H1 (cell line): ENCODE results near the gene VSIG2. TPM values are rescaled to one million over a fixed set of nuclear protein-coding genes. Genes with fewer than 3 reads are reported as not detected.

ENCODE experiments used
- CTCF ChIA-PET: fragments of 300-600 bp; sonication (Branson Sonifier 250); formaldehyde crosslinking; loops from one replicate; lab custom pipeline; 2021; ENCODE audit not compliant: partially characterized antibody; lab: Charles Lee
- POLR2A ChIA-PET: fragments of 300-600 bp; sonication (Branson Sonifier 250); formaldehyde crosslinking; loops from one replicate; lab custom pipeline; 2021; ENCODE audit warnings: inconsistent platforms; ENCODE audit not compliant: partially characterized antibody; lab: Charles Lee
- DNase-seq, 2 experiments: peaks; one replicate each; pipeline versions ENCODE4 v3.0.0 to v3.0.0-alpha.2; 2010 to 2022; ENCODE audit warnings: low spot score in 2 of 2, low read depth in 1 of 2, mixed read lengths in 1 of 2
- FAIRE-seq: peaks from 2 replicates; lab custom pipeline; 2011; peaks lifted over from hg19 to GRCh38; lab: Jason Lieb, UNC
- H2AFZ ChIP-seq: 2 replicates; pipeline ENCODE4 v1.8.1; 2012; ENCODE audit warnings: low read length, inconsistent platforms
- H2AK5ac ChIP-seq: 2 replicates; pipeline ENCODE4 v1.6.1; 2013; ENCODE audit warnings: low read depth, low read length
- H2BK120ac ChIP-seq: replicated peaks from 2 replicates; pipeline ENCODE3; 2013; ENCODE audit warnings: low read depth, low read length, inconsistent platforms
- H2BK12ac ChIP-seq: 2 replicates; pipeline ENCODE4 v1.6.1; 2013; ENCODE audit warnings: low read depth, low read length
- H2BK15ac ChIP-seq: 2 replicates; pipeline ENCODE4 v1.6.1; 2013; ENCODE audit warnings: low read length
- H2BK20ac ChIP-seq: 2 replicates; pipeline ENCODE4 v1.6.1; 2013; ENCODE audit warnings: low read length
- H2BK5ac ChIP-seq: 2 replicates; pipeline ENCODE4 v1.6.1; 2013; ENCODE audit warnings: low read depth, low read length
- H3K14ac ChIP-seq: 2 replicates; pipeline ENCODE4 v1.6.1; 2013; ENCODE audit warnings: inconsistent platforms; ENCODE audit not compliant: insufficient read length
- H3K18ac ChIP-seq: 2 replicates; pipeline ENCODE4 v1.6.1; 2013; ENCODE audit warnings: low read length; ENCODE audit errors: extremely low read depth
- H3K23ac ChIP-seq: 2 replicates; pipeline ENCODE4 v1.6.1; 2013; ENCODE audit warnings: inconsistent platforms; ENCODE audit not compliant: insufficient read length
- H3K23me2 ChIP-seq: 2 replicates; pipeline ENCODE4 v1.6.1; 2013; ENCODE audit warnings: low read depth, low read length
- H3K27ac ChIP-seq: 2 replicates; pipeline ENCODE4 v1.6.1; 2011; ENCODE audit warnings: low read depth, low read length, inconsistent platforms
- H3K27me3 ChIP-seq, 4 experiments: replicated peaks in 1 of 4; 1 replicate in 1 of 4; 2 replicates in 3 of 4; pipeline versions ENCODE4 v1.6.1 to v1.8.1; 2011 to 2013; ENCODE audit warnings: low read length in 3 of 4, mild to moderate bottlenecking in 3 of 4, inconsistent platforms in 2 of 4, mixed read lengths in 2 of 4, moderate library complexity in 1 of 4; ENCODE audit not compliant: control insufficient read depth in 3 of 4, insufficient read depth in 3 of 4; ENCODE audit errors: extremely low read depth in 1 of 4
- H3K36me3 ChIP-seq, 4 experiments: 2 replicates each; pipeline versions ENCODE4 v1.6.1 to v1.8.1; 2011 to 2013; ENCODE audit warnings: mild to moderate bottlenecking in 4 of 4, low read length in 3 of 4, moderate library complexity in 2 of 4, control low read depth in 1 of 4, inconsistent platforms in 1 of 4; ENCODE audit not compliant: insufficient read depth in 4 of 4, control insufficient read depth in 2 of 4
- H3K4ac ChIP-seq: replicated peaks from 2 replicates; pipeline ENCODE3; 2013; ENCODE audit warnings: low read length, low read depth, mixed read lengths, inconsistent platforms; ENCODE audit not compliant: insufficient read length
- H3K4me1 ChIP-seq, 4 experiments: replicated peaks in 1 of 4; 1 replicate in 1 of 4; 2 replicates in 3 of 4; pipeline versions ENCODE4 v1.6.1 to v1.8.1; 2011 to 2013; ENCODE audit warnings: low read length in 3 of 4, inconsistent platforms in 2 of 4, mixed read lengths in 1 of 4; ENCODE audit not compliant: insufficient read depth in 4 of 4, control insufficient read depth in 3 of 4
- H3K4me2 ChIP-seq, 2 experiments: 2 replicates each; pipeline versions ENCODE4 v1.6.1 to v1.8.1; 2011 to 2013; ENCODE audit warnings: low read depth in 2 of 2, low read length in 2 of 2, control low read depth in 1 of 2, inconsistent platforms in 1 of 2, mild to moderate bottlenecking in 1 of 2; ENCODE audit not compliant: insufficient read depth in 1 of 2
- H3K4me3 ChIP-seq, 4 experiments: fragments of 200-600, 300-600 bp in 1 of 4; sonication (generic), shearing (Covaris generic), sonication (Bioruptor Twin) in 1 of 4; 2 replicates each; pipeline versions ENCODE4 v1.5.1 to v1.8.1; 2011 to 2016; ENCODE audit warnings: low read length in 4 of 4, low read depth in 3 of 4, control low read depth in 2 of 4, inconsistent platforms in 2 of 4, mild to moderate bottlenecking in 2 of 4, mixed read lengths in 1 of 4, moderate library complexity in 1 of 4; ENCODE audit not compliant: insufficient read depth in 2 of 4; ENCODE audit errors: extremely low read depth in 1 of 4
- H3K56ac ChIP-seq: replicated peaks from 2 replicates; pipeline ENCODE3; 2013; ENCODE audit warnings: low read depth, mild to moderate bottlenecking, mixed read lengths, low read length, inconsistent platforms; ENCODE audit not compliant: insufficient read length
- H3K79me1 ChIP-seq: 2 replicates; pipeline ENCODE4 v1.6.1; 2013; ENCODE audit warnings: low read depth, low read length, control low read depth
- H3K79me2 ChIP-seq, 2 experiments: 2 replicates each; pipeline versions ENCODE4 v1.6.1 to v1.8.1; 2012 to 2013; ENCODE audit warnings: low read length in 2 of 2, mild to moderate bottlenecking in 2 of 2, inconsistent platforms in 1 of 2; ENCODE audit not compliant: insufficient read depth in 2 of 2, control insufficient read depth in 1 of 2
- H3K9ac ChIP-seq, 4 experiments: replicated peaks in 1 of 4; 1 replicate in 1 of 4; 2 replicates in 3 of 4; pipeline versions ENCODE4 v1.6.1 to v1.8.1; 2011 to 2013; ENCODE audit warnings: low read depth in 3 of 4, low read length in 3 of 4, control low read depth in 2 of 4, mild to moderate bottlenecking in 2 of 4, moderate library complexity in 2 of 4, inconsistent platforms in 1 of 4; ENCODE audit errors: extremely low read depth in 1 of 4
- H3K9me3 ChIP-seq, 2 experiments: 2 replicates each; pipeline versions ENCODE4 v1.6.1 to v1.8.1; 2012 to 2013; ENCODE audit warnings: mild to moderate bottlenecking in 2 of 2, moderate library complexity in 2 of 2, control low read depth in 1 of 2, inconsistent platforms in 1 of 2, low read depth in 1 of 2, low read length in 1 of 2, mixed read lengths in 1 of 2; ENCODE audit not compliant: insufficient read depth in 2 of 2
- H4K20me1 ChIP-seq, 2 experiments: replicated peaks in 1 of 2; 2 replicates each; pipeline versions ENCODE3 to v1.8.1; 2011 to 2013; ENCODE audit warnings: inconsistent platforms in 2 of 2, low read length in 2 of 2, mild to moderate bottlenecking in 1 of 2; ENCODE audit not compliant: insufficient read depth in 2 of 2, control insufficient read depth in 1 of 2
- H4K5ac ChIP-seq: 2 replicates; pipeline ENCODE4 v1.6.1; 2013; ENCODE audit warnings: low read length, low read depth, mixed read lengths, inconsistent platforms; ENCODE audit not compliant: insufficient read length
- H4K8ac ChIP-seq: 2 replicates; pipeline ENCODE4 v1.8.0; 2013; ENCODE audit warnings: mild to moderate bottlenecking, moderate library complexity, low read length, inconsistent platforms; ENCODE audit not compliant: insufficient read depth; ENCODE audit errors: extremely low read depth
- H4K91ac ChIP-seq: replicated peaks from 2 replicates; pipeline ENCODE3; 2013; ENCODE audit warnings: low read length, mixed read lengths, inconsistent platforms; ENCODE audit not compliant: insufficient read length
- RAD21 ChIP-seq, 2 experiments: IDR thresholded peaks in 1 of 2; conservative IDR thresholded peaks in 1 of 2; 2 replicates each; pipeline ENCODE4 v1.6.1; 2011; ENCODE audit warnings: low read depth in 2 of 2, low read length in 2 of 2, improper control_type of control experiment in 1 of 2, inconsistent platforms in 1 of 2, mild to moderate bottlenecking in 1 of 2, moderate library complexity in 1 of 2
- YY1 ChIP-seq: IDR thresholded peaks from 2 replicates; pipeline ENCODE4 v1.6.1; 2011; ENCODE audit warnings: low read depth, mild to moderate bottlenecking, low read length
- WGBS, 2 experiments: shearing (Covaris generic) in 1 of 2; methylation state at CpG; one replicate each; pipeline versions ENCODE4 v1.1.6 to v1.1.7; 2013 to 2015; ENCODE audit warnings: low lambda C conversion rate in 2 of 2, mixed read lengths in 2 of 2, inconsistent platforms in 1 of 2, low coverage in 1 of 2, missing lambda C conversion rate in 1 of 2; ENCODE audit not compliant: insufficient replicate concordance in 2 of 2, insufficient coverage in 1 of 2, insufficient read length in 1 of 2; ENCODE audit errors: extremely low coverage in 1 of 2, missing lambda C conversion rate in 1 of 2; 5-methylcytosine and 5-hydroxymethylcytosine counted together
- polyA plus RNA-seq, 7 experiments: library from polyadenylated mRNA; depleted of rRNA in 3 of 7; stranded (reverse) in 5 of 7; unstranded in 2 of 7; fragments of >200 nt in 5 of 7; fragments of 200-250 nt in 2 of 7; gene quantifications; 1 replicate in 5 of 7; 2 replicates in 1 of 7; 4 replicates in 1 of 7; pipeline versions ENCODE4 v1.2.1 to v1.2.3, GENCODE V29; 2011 to 2013; ENCODE audit warnings: missing spikeins in 2 of 7, mixed read lengths in 2 of 7
- total RNA-seq: library from RNA; stranded (reverse); fragmentation: NEBNext Ultra II Directional; extraction: Animal tissue kit (Norgen Biotek cat#: 25700); gene quantifications from 2 replicates; pipeline ENCODE4 v1.2.1, GENCODE V29; 2021
- TF ChIP-seq, protein P1 (sequence below): IDR thresholded peaks from 2 replicates; pipeline ENCODE4 v1.6.1; 2012; ENCODE audit warnings: low read length, inconsistent platforms

The VSIG2 gene
- total and polyA plus RNA-seq, 2 of the 8 experiments (the other 6 are each of a cell fraction or from before 2014, with no cell fraction given): 0.18 TPM; not detected in 1

- Histone ChIP-seq H2BK15ac (no peak overlapping the region), H4K20me1 (no peaks in the 10 kb centered on the region), H3K9ac (no peak overlapping the region), H3K27ac (no peak overlapping the region), H3K56ac (no peak overlapping the region), H3K23me2 (no peaks in the 10 kb centered on the region), H4K5ac (no peak overlapping the region), H3K79me2 (no peaks in the 10 kb centered on the region), H4K8ac (no peak overlapping the region), H2BK5ac (no peak overlapping the region), H3K4me1 (peaks cover 0 to 4% (median 1%) of the 10 kb centered on the region in 4 experiments; a peak in 3 of 7 replicates), H3K79me1 (no peaks in the 10 kb centered on the region), H2BK20ac (no peak overlapping the region), H3K4ac (no peak overlapping the region), H2BK120ac (no peak overlapping the region), H4K91ac (no peak overlapping the region), H3K23ac (no peak overlapping the region), H3K36me3 (no peaks in the 10 kb centered on the region), H2AK5ac (no peak overlapping the region), H2BK12ac (no peak overlapping the region), H3K4me2 (no peak overlapping the region), H3K18ac (no peak overlapping the region), H3K27me3 (peaks cover 0 to 4% (median 0%) of the 10 kb centered on the region in 4 experiments; a peak in 1 of 7 replicates), H2AFZ (no peak overlapping the region), H3K14ac (no peak overlapping the region), H3K9me3 (no peaks in the 10 kb centered on the region), H3K4me3 (no peak overlapping the region)
- FAIRE-seq (no peak), DNase-seq (no peak)
- CTCF ChIA-PET: interaction anchor here (1.4 kb wide), 1 partner anchor 138 kb away, joined by 3 read pairs; no protein-coding TSS in a partner anchor
- POLR2A ChIA-PET: interaction anchor here (1.4 kb wide), 1 partner anchor 26 kb away, joined by 3 read pairs; no protein-coding TSS in a partner anchor
- WGBS, 2 experiments: 90% methylated on average over 1 of the region's 1 CpG; no CpG with 5 or more reads in 1 of the 2 experiments
- TF ChIP-seq RAD21 (IDR thresholded peaks at IDR 0.05 in 1 of 2, conservative IDR thresholded peaks at IDR 0.05 in 1 of 2; ENCODE audit: low read depth in 2 of 2, low read length in 2 of 2): no peak
- TF ChIP-seq, protein P1, sequence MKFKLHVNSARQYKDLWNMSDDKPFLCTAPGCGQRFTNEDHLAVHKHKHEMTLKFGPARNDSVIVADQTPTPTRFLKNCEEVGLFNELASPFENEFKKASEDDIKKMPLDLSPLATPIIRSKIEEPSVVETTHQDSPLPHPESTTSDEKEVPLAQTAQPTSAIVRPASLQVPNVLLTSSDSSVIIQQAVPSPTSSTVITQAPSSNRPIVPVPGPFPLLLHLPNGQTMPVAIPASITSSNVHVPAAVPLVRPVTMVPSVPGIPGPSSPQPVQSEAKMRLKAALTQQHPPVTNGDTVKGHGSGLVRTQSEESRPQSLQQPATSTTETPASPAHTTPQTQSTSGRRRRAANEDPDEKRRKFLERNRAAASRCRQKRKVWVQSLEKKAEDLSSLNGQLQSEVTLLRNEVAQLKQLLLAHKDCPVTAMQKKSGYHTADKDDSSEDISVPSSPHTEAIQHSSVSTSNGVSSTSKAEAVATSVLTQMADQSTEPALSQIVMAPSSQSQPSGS: no peak
- no peak for TF ChIP-seq YY1
Observed at GRCh38 chr11:124699547-124699946, 52.5 kb downstream of the VSIG2 start.
